ENCODE data around the gene ADRM1. TPM values are rescaled to one million over a fixed set of nuclear protein-coding genes. Genes with fewer than 3 reads are reported as not detected.

ADRM1 gene
- total and polyA plus RNA-seq, 10 of the 15 experiments (the other 5 are each of a cell fraction or from before 2014, with no cell fraction given), result 3.4 to 213 (median 95.9) TPM

GRCh38 chr20:62331347-62331746 is 28.6 kb downstream of the ADRM1 start:
- ChIA-PET CTCF (no interaction called here), RAD21 (ENCODE audit: unreplicated experiment) (no interaction called here), SMC1A (ENCODE audit: uncharacterized antibody, unreplicated experiment) (no interaction called here), POLR2A (no interaction called here)
- no peaks in the 10 kb centered on the region for H3K79me2 ChIP-seq (ENCODE audit: control insufficient read depth, insufficient read depth, low read length)
- H3K4me1 ChIP-seq (ENCODE audit: control insufficient read depth, insufficient read depth, low read length), result peaks cover 1% of the 10 kb centered on the region
- FAIRE-seq (no peak), DNase-seq (ENCODE audit: low read depth, low spot score) (no peak), ATAC-seq (no peak)
- 87% methylated on average over 19 of the region's 19 CpGs for WGBS (ENCODE audit: insufficient coverage, insufficient replicate concordance, low lambda C conversion rate, missing lambda C conversion rate)
- no peak overlapping the region for H3K9ac ChIP-seq (ENCODE audit: control insufficient read depth, insufficient read depth, low read length)
- no peaks in the 10 kb centered on the region for H3K9me3 ChIP-seq (replicated peaks; ENCODE audit: control insufficient read depth, insufficient read depth, low read length)
- intact Hi-C loops (cut with micrococcal nuclease; ENCODE audit: unreplicated experiment), result no loop called here
- TF ChIP-seq LARP7 (IDR thresholded peaks at IDR 0.05) (no peak), E2F4 (IDR thresholded peaks at IDR 0.05; ENCODE audit: low read depth, low read length) (no peak), CHD2 (IDR thresholded peaks at IDR 0.05; ENCODE audit: borderline replicate concordance, low read depth, low read length) (no peak), EGR1 (IDR thresholded peaks at IDR 0.05; ENCODE audit: borderline replicate concordance in 1 of 2, low read depth in 2 of 2, low read length in 2 of 2) (no peak), TCF3 (IDR thresholded peaks at IDR 0.05; ENCODE audit: borderline replicate concordance, insufficient read depth, low read depth, low read length) (no peak), YY1 (IDR thresholded peaks at IDR 0.05; ENCODE audit: low read depth, low read length) (no peak), RFX5 (IDR thresholded peaks at IDR 0.05; ENCODE audit: low read depth, low read length) (no peak), ZZZ3 (IDR thresholded peaks at IDR 0.05; ENCODE audit: control insufficient read depth, insufficient read length, low read depth) (no peak), JUND (IDR thresholded peaks at IDR 0.05; ENCODE audit: low read depth, low read length) (no peak), RB1 (IDR thresholded peaks at IDR 0.05; ENCODE audit: borderline replicate concordance) (no peak), ZNF24 (IDR thresholded peaks at IDR 0.05) (no peak), SMAD5 (IDR thresholded peaks at IDR 0.05; ENCODE audit: low read depth) (no peak), MTA2 (IDR thresholded peaks at IDR 0.05; ENCODE audit: low read depth) (no peak)
- H3K36me3 ChIP-seq (ENCODE audit: control insufficient read depth in 2 of 2, insufficient read depth in 2 of 2, low read length in 1 of 2), result no peaks in the 10 kb centered on the region
- in situ Hi-C loops (cut with MboI), result no loop called here
- H3K27me3 ChIP-seq (replicated peaks in 1 of 2; ENCODE audit: control insufficient read depth in 2 of 2, insufficient read depth in 2 of 2, low read length in 1 of 2), result no peaks in the 10 kb centered on the region
- no peak overlapping the region for H3K4me3 ChIP-seq
- H2AFZ ChIP-seq (ENCODE audit: control insufficient read depth, low read depth, low read length), result no peak overlapping the region
- no peak overlapping the region for H3K27ac ChIP-seq (ENCODE audit: control insufficient read depth, insufficient read depth)
- H3K4me2 ChIP-seq (ENCODE audit: control insufficient read depth, insufficient read depth), result no peak overlapping the region
- no peaks in the 10 kb centered on the region for H4K20me1 ChIP-seq (ENCODE audit: control insufficient read depth, insufficient read depth)
- no TSS peak for BruUV-seq (replicated peaks)
